ENCODE measurements around the gene TCAIM. TPM values are rescaled to one million over a fixed set of nuclear protein-coding genes. Genes with fewer than 3 reads are reported as not detected.

TCAIM gene
- total RNA-seq, 1 experiment from 2014 or later: 23.8 TPM

- Histone ChIP-seq H3K18ac (ENCODE audit: insufficient read length, low read depth, low read length) (no peak overlapping the region), H3K9me3 (ENCODE audit: control insufficient read depth, low read depth, low read length) (no peaks in the 10 kb centered on the region), H3K14ac (ENCODE audit: insufficient read depth, low read length) (no peak overlapping the region), H3K23ac (ENCODE audit: insufficient read length, low read depth, low read length) (no peak overlapping the region), H4K20me1 (ENCODE audit: control insufficient read depth, insufficient read depth, insufficient read length) (no peaks in the 10 kb centered on the region), H3K4me2 (ENCODE audit: insufficient read depth, insufficient read length, low read length) (no peak overlapping the region), H4K5ac (ENCODE audit: insufficient read length, low read depth, low read length) (no peak overlapping the region), H4K8ac (replicated peaks; ENCODE audit: insufficient read length, low read depth, low read length) (no peak overlapping the region), H3K79me1 (ENCODE audit: insufficient read depth, low read depth, low read length, poor library complexity, severe bottlenecking) (no peaks in the 10 kb centered on the region), H3K4me1 (ENCODE audit: insufficient read depth, low read length) (no peaks in the 10 kb centered on the region), H2BK5ac (ENCODE audit: insufficient read length, low read length) (no peak overlapping the region), H2AK5ac (ENCODE audit: insufficient read length, low read length) (no peak overlapping the region), H4K91ac (ENCODE audit: insufficient read length, low read depth, low read length) (no peak overlapping the region), H2BK15ac (ENCODE audit: low read depth, low read length) (no peak overlapping the region), H3K79me2 (ENCODE audit: insufficient read depth, low read length) (no peaks in the 10 kb centered on the region), H2BK20ac (ENCODE audit: low read depth, low read length, poor library complexity, severe bottlenecking) (no peak overlapping the region), H3K27me3 (ENCODE audit: insufficient read depth, low read length) (no peaks in the 10 kb centered on the region), H3K56ac (ENCODE audit: insufficient read length, low read depth, low read length) (no peak overlapping the region), H2BK12ac (ENCODE audit: insufficient read length, low read depth, low read length) (no peak overlapping the region), H3K23me2 (ENCODE audit: insufficient read length, low read depth, low read length, poor library complexity, severe bottlenecking) (no peaks in the 10 kb centered on the region), H3K27ac (ENCODE audit: insufficient read length, low read depth, low read length) (no peak overlapping the region), H3K9ac (ENCODE audit: extremely low read depth, insufficient read length, low read length) (no peak overlapping the region), H3T11ph (ENCODE audit: low read length) (no peak overlapping the region), H2BK120ac (ENCODE audit: low read depth, low read length, poor library complexity, severe bottlenecking) (no peak overlapping the region), H2AFZ (ENCODE audit: low read length) (no peak overlapping the region), H3K4ac (ENCODE audit: low read depth, low read length) (no peak overlapping the region)
- H3K9me3 Mint-ChIP-seq: no peaks in the 10 kb centered on the region
- peaks cover 3% of the 10 kb centered on the region for H3K27me3 Mint-ChIP-seq (ENCODE audit: low read depth)
- no peak for DNase-seq
- TF ChIP-seq CTCF (conservative IDR thresholded peaks at IDR 0.05): no peak
- peaks cover 4 to 5% of the 10 kb centered on the region in 2 experiments for H3K4me1 Mint-ChIP-seq
- no peak overlapping the region for H3K4me3 Mint-ChIP-seq
- H3K27ac Mint-ChIP-seq: no peak overlapping the region
- no peaks in the 10 kb centered on the region for H3K36me3 Mint-ChIP-seq (ENCODE audit: insufficient read depth in 1 of 3, low read depth in 3 of 3)
Measured at GRCh38 chr3:44329946-44330345, 8.6 kb upstream of the TCAIM start.

All from H9 (cell line).